Endothelial cell of umbilical vein (primary cell): Measurements from ENCODE around the gene ELMO1. TPM values are rescaled to one million over a fixed set of nuclear protein-coding genes. Genes with fewer than 3 reads are reported as not detected.

Experiments
- BruUV-seq: library from RNA; stranded (reverse); fragments of 400-500 nt; replicated peaks from 2 replicates; lab custom pipeline; 2021; lab: Mats Ljungman, UMichigan
- CTCF ChIA-PET: fragments of 300-600, 350-600 bp; sonication (Branson Sonifier 250); formaldehyde crosslinking; loops from one replicate; lab custom pipeline; 2021; ENCODE audit warnings: antibody characterized with exemption, inconsistent platforms; lab: Charles Lee
- POLR2A ChIA-PET: fragments of 300-600, 350-600 bp; sonication (Branson Sonifier 250); formaldehyde crosslinking; loops from one replicate; lab custom pipeline; 2021; ENCODE audit warnings: antibody characterized with exemption, inconsistent platforms; lab: Charles Lee
- DNase-seq: peaks from one replicate; pipeline ENCODE4 v3.0.0-alpha.2; 2011; ENCODE audit warnings: low read depth, low spot score
- FAIRE-seq: peaks from 2 replicates; lab custom pipeline; 2011; peaks lifted over from hg19 to GRCh38; lab: Jason Lieb, UNC
- H2AFZ ChIP-seq: 2 replicates; pipeline ENCODE4 v1.6.0; 2012; ENCODE audit warnings: low read depth, low read length, control low read depth, inconsistent platforms
- H3K27ac ChIP-seq: 2 replicates; pipeline ENCODE4 v1.5.1; 2011; ENCODE audit warnings: low read depth, mild to moderate bottlenecking, control low read depth, low read length, moderate library complexity; ENCODE audit not compliant: insufficient read depth
- H3K27me3 ChIP-seq, 2 experiments: 2 replicates each; pipeline versions ENCODE4 v1.6.0 to v1.6.1; 2011; ENCODE audit warnings: low read length in 2 of 2, mixed read lengths in 1 of 2; ENCODE audit not compliant: control insufficient read depth in 2 of 2, insufficient read depth in 2 of 2
- H3K36me3 ChIP-seq, 2 experiments: 2 replicates in 1 of 2; 3 replicates in 1 of 2; pipeline ENCODE4 v1.5.1; 2011; ENCODE audit warnings: low read length in 2 of 2, mild to moderate bottlenecking in 1 of 2, moderate library complexity in 1 of 2; ENCODE audit not compliant: control insufficient read depth in 2 of 2, insufficient read depth in 2 of 2; ENCODE audit errors: extremely low read depth in 1 of 2
- H3K4me1 ChIP-seq: 3 replicates; pipeline ENCODE4 v1.5.1; 2011; ENCODE audit warnings: mild to moderate bottlenecking, low read length; ENCODE audit not compliant: control insufficient read depth, insufficient read depth; ENCODE audit errors: extremely low read depth
- H3K4me2 ChIP-seq: 2 replicates; pipeline ENCODE4 v1.6.1; 2011; ENCODE audit warnings: low read length, control low read depth, mixed read lengths; ENCODE audit not compliant: insufficient read depth
- H3K4me3 ChIP-seq, 3 experiments: fragments of 200-600 bp in 1 of 3; sonication (generic), shearing (Covaris generic) in 1 of 3; replicated peaks in 1 of 3; 2 replicates each; pipeline ENCODE4 v1.5.1; 2011 to 2016; ENCODE audit warnings: control low read depth in 3 of 3, low read length in 3 of 3, mild to moderate bottlenecking in 2 of 3, inconsistent platforms in 1 of 3, low read depth in 1 of 3, moderate library complexity in 1 of 3; ENCODE audit not compliant: insufficient read depth in 1 of 3
- H3K79me2 ChIP-seq: 2 replicates; pipeline ENCODE4 v1.6.0; 2012; ENCODE audit warnings: low read length, inconsistent platforms; ENCODE audit not compliant: control insufficient read depth, insufficient read depth
- H3K9ac ChIP-seq: replicated peaks from 2 replicates; pipeline ENCODE3; 2011; ENCODE audit warnings: low read length, control low read depth; ENCODE audit not compliant: insufficient read depth; ENCODE audit errors: extremely low read depth
- H3K9me1 ChIP-seq: replicated peaks from 3 replicates; pipeline ENCODE4 v1.6.0; 2011; ENCODE audit warnings: mild to moderate bottlenecking, low read length; ENCODE audit not compliant: control insufficient read depth, insufficient read depth; ENCODE audit errors: extremely low read depth
- H3K9me3 ChIP-seq: replicated peaks from 2 replicates; pipeline ENCODE4 v1.5.1; 2012; ENCODE audit warnings: low read length, inconsistent platforms; ENCODE audit not compliant: control insufficient read depth, insufficient read depth
- H4K20me1 ChIP-seq: replicated peaks from 2 replicates; pipeline ENCODE3; 2011; ENCODE audit warnings: mild to moderate bottlenecking, low read length; ENCODE audit not compliant: control insufficient read depth, insufficient read depth; ENCODE audit errors: extremely low read depth
- EZH2 ChIP-seq: IDR thresholded peaks from 2 replicates; pipeline ENCODE4 v1.6.1; 2012; ENCODE audit warnings: borderline replicate concordance, low read depth, mild to moderate bottlenecking, moderate library complexity, low read length, inconsistent platforms; ENCODE audit not compliant: severe bottlenecking
- FOS ChIP-seq: IDR thresholded peaks from 2 replicates; pipeline ENCODE4 v1.6.1; 2011; ENCODE audit warnings: mild to moderate bottlenecking, low read length, moderate library complexity, borderline replicate concordance; ENCODE audit not compliant: insufficient read depth
- GATA2 ChIP-seq: IDR thresholded peaks from 2 replicates; pipeline ENCODE4 v1.7.0; 2011; ENCODE audit warnings: low read depth, mild to moderate bottlenecking, moderate library complexity, mixed read lengths, low read length; ENCODE audit not compliant: insufficient read length, insufficient read depth
- JUN ChIP-seq: IDR thresholded peaks from 2 replicates; pipeline ENCODE4 v1.6.1; 2011; ENCODE audit warnings: borderline replicate concordance, low read depth; ENCODE audit not compliant: insufficient read length, insufficient read depth
- MYC ChIP-seq: IDR thresholded peaks from one replicate; pipeline ENCODE4 v1.6.1; 2011; ENCODE audit warnings: mild to moderate bottlenecking, low read depth, low read length
- POLR2A ChIP-seq: IDR thresholded peaks from 2 replicates; pipeline ENCODE4 v1.6.1; 2012; ENCODE audit warnings: low read depth, mild to moderate bottlenecking, control low read depth, low read length
- POLR2AphosphoS5 ChIP-seq: IDR thresholded peaks from 2 replicates; pipeline ENCODE4 v1.6.1; 2012; ENCODE audit warnings: low read depth, mild to moderate bottlenecking, control low read depth, low read length, moderate library complexity; ENCODE audit not compliant: insufficient read depth
- dilution Hi-C: fragments of 300-500 bp; cut with MboI; formaldehyde crosslinking; loops from one replicate; pipeline ENCODE4 v1.15.0; 2019; ENCODE audit warnings: low sequenced_read_pairs; ENCODE audit not compliant: extremely low pct_ligation_motif_present
- intact Hi-C: fragments of 100-400 bp; cut with micrococcal nuclease; formaldehyde crosslinking; loops from one replicate; pipeline ENCODE4 v1.10.0; 2022
- polyA plus RNA-seq, 4 experiments: library from polyadenylated mRNA; depleted of rRNA in 3 of 4; stranded (reverse) in 3 of 4; unstranded in 1 of 4; fragments of >200 nt; gene quantifications; 2 replicates each; pipeline versions ENCODE4 v1.2.1 to v1.2.3, GENCODE V29; 2011 to 2012; ENCODE audit warnings: missing spikeins in 1 of 4
- total RNA-seq: library from RNA; stranded (reverse); gene quantifications from 2 replicates; pipeline ENCODE4 v1.2.3, GENCODE V29; 2021
- TF ChIP-seq, protein P1 (sequence below): IDR thresholded peaks from 2 replicates; pipeline ENCODE4 v1.6.1; 2011; ENCODE audit not compliant: insufficient read depth, insufficient read length
- TF ChIP-seq, protein P2 (sequence below), 2 donors: IDR thresholded peaks; 1 replicate in 1 of 2; 2 replicates in 1 of 2; pipeline ENCODE4 v1.5.1; 2011; ENCODE audit warnings: low read length in 2 of 2, mild to moderate bottlenecking in 2 of 2, moderate library complexity in 2 of 2, control low read depth in 1 of 2, inconsistent platforms in 1 of 2, low read depth in 1 of 2; ENCODE audit not compliant: insufficient read depth in 1 of 2; ENCODE audit errors: extremely low read depth in 1 of 2

The ELMO1 gene
- total and polyA plus RNA-seq, 2 donors (not counting 3 experiments of a cell fraction or from before 2014, with no cell fraction given), result 17.0 to 30.6 TPM

DNA sequence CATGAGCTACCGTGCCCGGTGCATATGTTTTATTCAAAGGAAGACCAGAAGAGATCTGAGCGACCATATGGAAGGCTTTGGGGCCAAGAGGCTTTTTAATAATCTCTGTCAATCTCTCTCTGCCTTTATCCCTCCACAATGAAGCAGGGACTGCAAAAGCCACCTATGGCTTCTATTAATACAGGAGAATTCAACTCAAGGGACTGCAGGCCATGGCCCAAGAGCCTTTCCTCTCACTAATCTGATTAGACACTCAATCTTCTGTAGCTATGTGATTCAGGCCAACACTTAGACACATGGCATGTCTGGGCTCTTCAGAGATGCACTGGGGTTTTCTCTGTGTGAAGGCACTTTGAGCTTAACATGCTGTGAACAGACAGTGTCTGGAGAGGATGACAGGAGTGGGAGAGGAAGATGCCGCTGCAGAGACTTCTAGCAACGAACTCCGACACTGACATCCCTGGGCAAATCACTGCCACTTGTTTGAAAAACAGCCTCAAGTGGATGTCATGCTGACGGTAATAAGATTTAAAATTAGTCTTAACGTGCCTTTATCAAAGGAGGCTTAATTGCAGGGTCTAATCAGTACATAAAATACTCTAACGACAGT is 609.9 kb downstream of the ELMO1 start:
- FAIRE-seq, result no peak
- CTCF ChIA-PET, result no interaction called here

More for the DNA sequence above, 609.9 kb downstream of the ELMO1 start:
- H3K36me3 ChIP-seq, result no peaks in the 10 kb centered on the region
- H3K4me2 ChIP-seq, result no peak overlapping the region
- H4K20me1 ChIP-seq, result no peaks in the 10 kb centered on the region
- no peak overlapping the region for H3K4me3 ChIP-seq
- intact Hi-C loops, result no loop called here
- H3K4me1 ChIP-seq, result no peaks in the 10 kb centered on the region
- POLR2A ChIA-PET, result no interaction called here
- H3K27ac ChIP-seq, result no peak overlapping the region
- H2AFZ ChIP-seq, result no peak overlapping the region
- no TSS peak for BruUV-seq
- peaks cover 0 to 1% of the 10 kb centered on the region in 2 experiments for H3K27me3 ChIP-seq
- no peak for TF ChIP-seq MYC
- no peak for TF ChIP-seq FOS
- TF ChIP-seq, protein P1, sequence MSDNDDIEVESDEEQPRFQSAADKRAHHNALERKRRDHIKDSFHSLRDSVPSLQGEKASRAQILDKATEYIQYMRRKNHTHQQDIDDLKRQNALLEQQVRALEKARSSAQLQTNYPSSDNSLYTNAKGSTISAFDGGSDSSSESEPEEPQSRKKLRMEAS, result no peak
- TF ChIP-seq POLR2AphosphoS5, result no peak
- TF ChIP-seq, protein P2, sequence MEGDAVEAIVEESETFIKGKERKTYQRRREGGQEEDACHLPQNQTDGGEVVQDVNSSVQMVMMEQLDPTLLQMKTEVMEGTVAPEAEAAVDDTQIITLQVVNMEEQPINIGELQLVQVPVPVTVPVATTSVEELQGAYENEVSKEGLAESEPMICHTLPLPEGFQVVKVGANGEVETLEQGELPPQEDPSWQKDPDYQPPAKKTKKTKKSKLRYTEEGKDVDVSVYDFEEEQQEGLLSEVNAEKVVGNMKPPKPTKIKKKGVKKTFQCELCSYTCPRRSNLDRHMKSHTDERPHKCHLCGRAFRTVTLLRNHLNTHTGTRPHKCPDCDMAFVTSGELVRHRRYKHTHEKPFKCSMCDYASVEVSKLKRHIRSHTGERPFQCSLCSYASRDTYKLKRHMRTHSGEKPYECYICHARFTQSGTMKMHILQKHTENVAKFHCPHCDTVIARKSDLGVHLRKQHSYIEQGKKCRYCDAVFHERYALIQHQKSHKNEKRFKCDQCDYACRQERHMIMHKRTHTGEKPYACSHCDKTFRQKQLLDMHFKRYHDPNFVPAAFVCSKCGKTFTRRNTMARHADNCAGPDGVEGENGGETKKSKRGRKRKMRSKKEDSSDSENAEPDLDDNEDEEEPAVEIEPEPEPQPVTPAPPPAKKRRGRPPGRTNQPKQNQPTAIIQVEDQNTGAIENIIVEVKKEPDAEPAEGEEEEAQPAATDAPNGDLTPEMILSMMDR (IDR thresholded peaks at IDR 0.05; ENCODE audit: extremely low read depth in 1 of 2, insufficient read depth in 1 of 2, low read depth in 1 of 2, low read length in 2 of 2), result no peak
- no peak for TF ChIP-seq POLR2A
- TF ChIP-seq GATA2, result no peak
- no peak for TF ChIP-seq JUN
- TF ChIP-seq EZH2, result no peak
- H3K9ac ChIP-seq, result no peak overlapping the region
- dilution Hi-C loops, result no loop called here
- no peaks in the 10 kb centered on the region for H3K9me3 ChIP-seq
- no peaks in the 10 kb centered on the region for H3K79me2 ChIP-seq
- H3K9me1 ChIP-seq, result no peaks in the 10 kb centered on the region
- DNase-seq, result no peak
